Ishikawa (cell line): Measurements from ENCODE around the gene C11orf52.

Experiments used
- CEBPB ChIP-seq: IDR thresholded peaks from 2 replicates; pipeline ENCODE4 v1.6.1; 2012
- CREB1 ChIP-seq: IDR thresholded peaks from 2 replicates; pipeline ENCODE4 v1.6.1; 2012; ENCODE audit warnings: low read depth
- EGR1 ChIP-seq: IDR thresholded peaks from 2 replicates; pipeline ENCODE4 v1.6.1; 2012
- EP300 ChIP-seq: IDR thresholded peaks from 2 replicates; pipeline ENCODE4 v1.6.1; 2012; ENCODE audit warnings: borderline replicate concordance
- FOXM1 ChIP-seq: IDR thresholded peaks from 2 replicates; pipeline ENCODE4 v1.6.1; 2012; ENCODE audit warnings: low read depth, borderline replicate concordance
- NFIC ChIP-seq: IDR thresholded peaks from 2 replicates; pipeline ENCODE4 v1.6.1; 2012
- RAD21 ChIP-seq: IDR thresholded peaks from 2 replicates; pipeline ENCODE4 v1.6.1; 2012; ENCODE audit warnings: low read depth
- TAF1 ChIP-seq: IDR thresholded peaks from 2 replicates; pipeline ENCODE4 v1.6.1; 2012; ENCODE audit warnings: low read depth, mild to moderate bottlenecking
- TCF12 ChIP-seq: IDR thresholded peaks from 2 replicates; pipeline ENCODE4 v1.6.1; 2012; ENCODE audit warnings: low read depth
- TEAD4 ChIP-seq: IDR thresholded peaks from 2 replicates; pipeline ENCODE4 v1.6.1; 2012
- YY1 ChIP-seq: IDR thresholded peaks from 2 replicates; pipeline ENCODE4 v1.6.1; 2012; ENCODE audit warnings: low read depth
- ZBTB7A ChIP-seq: IDR thresholded peaks from 2 replicates; pipeline ENCODE4 v1.6.1; 2012; ENCODE audit warnings: low read depth
- TF ChIP-seq, protein P1 (sequence below): IDR thresholded peaks from 2 replicates; pipeline ENCODE4 v1.6.1; 2012
- TF ChIP-seq, protein P2 (sequence below): IDR thresholded peaks from 2 replicates; pipeline ENCODE4 v1.6.1; 2012
- TF ChIP-seq, protein P3 (sequence below): IDR thresholded peaks from 2 replicates; pipeline ENCODE4 v1.6.1; 2012; ENCODE audit warnings: low read depth, mild to moderate bottlenecking

C11orf52 gene

DNA sequence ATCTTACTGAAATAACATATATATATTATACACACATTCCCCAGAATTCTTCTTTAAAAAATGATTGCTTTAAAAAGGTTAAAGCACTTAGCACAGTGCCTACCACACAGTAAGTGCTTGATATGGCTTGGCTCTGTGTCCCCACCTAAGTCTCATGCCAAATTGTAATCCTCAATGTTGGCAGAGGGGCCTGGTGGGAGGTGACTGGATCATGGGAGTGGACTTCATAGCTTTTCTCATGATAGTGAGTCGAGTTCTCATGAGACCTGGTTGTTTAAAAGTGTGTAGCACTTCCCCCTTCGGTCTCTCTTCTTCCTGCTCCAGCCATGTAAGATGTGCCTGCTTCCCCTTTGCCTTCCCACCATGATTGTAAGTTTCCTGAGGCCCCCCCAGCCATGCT lies 13.3 kb upstream of the C11orf52 start:
- TF ChIP-seq CREB1 (no peak), RAD21 (no peak), ZBTB7A (no peak), FOXM1 (no peak), EP300 (no peak), NFIC (no peak), TAF1 (no peak), TCF12 (no peak)
- TF ChIP-seq, protein P1, sequence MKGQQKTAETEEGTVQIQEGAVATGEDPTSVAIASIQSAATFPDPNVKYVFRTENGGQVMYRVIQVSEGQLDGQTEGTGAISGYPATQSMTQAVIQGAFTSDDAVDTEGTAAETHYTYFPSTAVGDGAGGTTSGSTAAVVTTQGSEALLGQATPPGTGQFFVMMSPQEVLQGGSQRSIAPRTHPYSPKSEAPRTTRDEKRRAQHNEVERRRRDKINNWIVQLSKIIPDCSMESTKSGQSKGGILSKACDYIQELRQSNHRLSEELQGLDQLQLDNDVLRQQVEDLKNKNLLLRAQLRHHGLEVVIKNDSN = no peak
- TF ChIP-seq, protein P2, sequence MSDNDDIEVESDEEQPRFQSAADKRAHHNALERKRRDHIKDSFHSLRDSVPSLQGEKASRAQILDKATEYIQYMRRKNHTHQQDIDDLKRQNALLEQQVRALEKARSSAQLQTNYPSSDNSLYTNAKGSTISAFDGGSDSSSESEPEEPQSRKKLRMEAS = no peak

DNA sequence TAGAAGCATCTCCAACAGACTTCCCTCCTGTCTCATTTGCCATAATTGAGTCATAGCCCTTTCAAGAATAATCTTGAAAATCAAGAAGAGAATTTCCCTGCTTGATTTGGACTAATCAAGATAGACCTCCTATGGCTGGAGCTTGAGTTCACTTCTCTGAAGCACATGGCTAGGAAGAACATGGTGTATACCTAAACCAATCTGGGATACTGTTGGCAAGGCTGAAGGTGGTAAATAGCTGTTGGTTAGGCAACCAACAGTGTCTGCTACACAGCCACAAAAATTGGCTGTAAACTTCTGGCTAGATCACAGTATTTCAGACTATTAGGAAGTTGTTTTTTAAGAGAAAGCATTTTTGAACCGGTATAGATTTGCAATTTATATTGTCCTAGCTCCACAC lies 12.0 kb upstream of the C11orf52 start:
- no peak for TF ChIP-seq TEAD4

DNA sequence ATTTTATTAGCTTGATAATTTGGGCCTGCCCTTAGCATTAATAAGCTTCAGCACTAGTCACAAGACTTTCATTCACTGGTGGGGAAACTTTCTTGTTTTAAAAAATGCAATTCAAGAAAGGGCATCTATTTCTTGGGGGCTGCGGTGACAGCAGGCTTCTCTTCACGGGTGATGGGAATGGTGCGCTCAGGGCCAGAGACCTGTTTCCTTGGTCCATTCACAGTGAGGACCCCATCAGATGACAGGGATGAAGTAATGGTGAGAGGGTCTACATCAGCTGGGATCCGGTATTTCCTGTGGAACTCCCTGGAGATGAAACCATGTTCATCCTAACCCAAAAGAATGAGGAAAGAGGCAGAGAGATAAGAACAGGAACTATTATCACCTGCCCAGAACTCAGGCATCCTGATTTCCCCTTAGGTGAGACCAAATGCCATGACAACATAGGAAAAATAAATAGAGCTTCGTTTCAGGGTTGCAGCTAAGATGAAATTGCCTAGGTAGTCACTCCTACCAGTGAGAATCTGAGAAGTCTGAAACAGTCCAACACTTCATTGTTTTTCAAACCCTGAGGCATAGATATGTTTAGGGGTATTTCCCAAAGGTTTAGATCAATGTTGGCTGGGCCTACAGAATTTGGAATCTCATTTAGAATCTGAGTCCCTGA lies 9.9 kb upstream of the C11orf52 start:
- TF ChIP-seq, protein P2 = no peak
- TF ChIP-seq YY1 (no peak), ZBTB7A (no peak), RAD21 (no peak), EP300 (no peak), EGR1 (no peak), CREB1 (no peak), FOXM1 (no peak), NFIC (no peak), TEAD4 (no peak), TCF12 (no peak), CEBPB (no peak), TAF1 (no peak)
- TF ChIP-seq, protein P1 = no peak
- TF ChIP-seq, protein P3, sequence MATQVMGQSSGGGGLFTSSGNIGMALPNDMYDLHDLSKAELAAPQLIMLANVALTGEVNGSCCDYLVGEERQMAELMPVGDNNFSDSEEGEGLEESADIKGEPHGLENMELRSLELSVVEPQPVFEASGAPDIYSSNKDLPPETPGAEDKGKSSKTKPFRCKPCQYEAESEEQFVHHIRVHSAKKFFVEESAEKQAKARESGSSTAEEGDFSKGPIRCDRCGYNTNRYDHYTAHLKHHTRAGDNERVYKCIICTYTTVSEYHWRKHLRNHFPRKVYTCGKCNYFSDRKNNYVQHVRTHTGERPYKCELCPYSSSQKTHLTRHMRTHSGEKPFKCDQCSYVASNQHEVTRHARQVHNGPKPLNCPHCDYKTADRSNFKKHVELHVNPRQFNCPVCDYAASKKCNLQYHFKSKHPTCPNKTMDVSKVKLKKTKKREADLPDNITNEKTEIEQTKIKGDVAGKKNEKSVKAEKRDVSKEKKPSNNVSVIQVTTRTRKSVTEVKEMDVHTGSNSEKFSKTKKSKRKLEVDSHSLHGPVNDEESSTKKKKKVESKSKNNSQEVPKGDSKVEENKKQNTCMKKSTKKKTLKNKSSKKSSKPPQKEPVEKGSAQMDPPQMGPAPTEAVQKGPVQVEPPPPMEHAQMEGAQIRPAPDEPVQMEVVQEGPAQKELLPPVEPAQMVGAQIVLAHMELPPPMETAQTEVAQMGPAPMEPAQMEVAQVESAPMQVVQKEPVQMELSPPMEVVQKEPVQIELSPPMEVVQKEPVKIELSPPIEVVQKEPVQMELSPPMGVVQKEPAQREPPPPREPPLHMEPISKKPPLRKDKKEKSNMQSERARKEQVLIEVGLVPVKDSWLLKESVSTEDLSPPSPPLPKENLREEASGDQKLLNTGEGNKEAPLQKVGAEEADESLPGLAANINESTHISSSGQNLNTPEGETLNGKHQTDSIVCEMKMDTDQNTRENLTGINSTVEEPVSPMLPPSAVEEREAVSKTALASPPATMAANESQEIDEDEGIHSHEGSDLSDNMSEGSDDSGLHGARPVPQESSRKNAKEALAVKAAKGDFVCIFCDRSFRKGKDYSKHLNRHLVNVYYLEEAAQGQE = no peak

DNA sequence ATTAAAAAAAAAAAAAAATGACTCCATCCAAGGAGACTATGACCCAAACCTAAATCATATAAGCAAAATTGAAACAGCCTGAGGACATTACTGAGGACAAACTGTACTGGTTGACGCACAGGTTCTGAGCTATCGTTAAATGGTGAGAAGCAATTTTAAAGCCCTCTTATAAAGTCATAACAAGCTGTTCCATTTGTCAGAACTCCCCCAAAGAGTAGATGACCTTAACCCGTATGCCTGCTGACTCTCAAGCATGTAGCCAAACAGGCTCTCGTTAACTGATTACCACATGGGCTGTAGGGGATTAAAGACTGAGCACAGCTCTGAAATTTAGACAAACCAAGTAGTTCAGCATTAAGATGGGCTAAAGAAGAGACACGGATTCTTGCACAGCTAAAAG lies 9.3 kb upstream of the C11orf52 start:
- TF ChIP-seq FOXM1 (no peak), EP300 (no peak), NFIC (no peak)
- TF ChIP-seq, protein P1 = no peak
- TF ChIP-seq, protein P2 = no peak

DNA sequence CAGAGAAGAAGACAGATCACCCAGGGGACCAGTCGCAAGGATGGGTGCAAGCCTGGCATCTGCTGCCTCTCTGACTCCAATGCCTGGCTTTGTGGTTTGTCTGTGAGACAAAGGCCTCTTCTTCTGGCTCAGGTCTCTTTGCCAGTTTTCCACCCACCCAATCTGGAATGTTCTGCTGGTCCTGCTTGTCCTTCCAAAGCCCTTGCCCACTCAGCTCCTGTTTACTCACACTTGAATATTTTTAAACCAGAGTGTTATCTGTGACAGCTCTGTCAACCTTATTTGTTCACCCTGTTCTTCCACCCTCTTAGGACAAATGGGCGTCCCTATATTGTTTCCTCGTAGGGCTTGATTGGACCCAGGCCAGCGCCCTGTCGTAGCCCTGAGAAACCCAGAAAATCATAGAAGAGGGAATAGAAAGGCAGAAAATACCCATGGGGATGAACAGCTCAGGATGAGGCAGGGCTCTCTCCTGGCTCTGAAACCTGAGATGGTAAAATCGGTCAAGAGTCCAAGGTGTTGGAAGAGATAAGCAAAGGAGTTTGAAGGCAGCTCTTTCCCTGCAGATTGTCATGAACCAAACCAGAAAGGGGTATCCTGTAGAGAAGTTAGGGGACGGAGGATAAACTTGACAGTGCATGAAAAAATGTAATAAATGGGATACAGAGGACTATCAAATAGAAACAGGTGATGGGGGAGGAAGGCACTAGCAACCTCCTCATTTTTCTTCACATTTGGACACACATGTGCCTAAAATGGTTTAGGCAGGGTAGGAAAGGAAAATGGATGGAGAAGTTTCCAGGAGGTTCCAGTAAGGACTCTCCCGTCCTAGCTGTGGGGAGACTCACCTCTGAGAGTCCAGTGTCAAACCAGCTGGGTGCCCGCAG lies 7.8 kb upstream of the C11orf52 start:
- TF ChIP-seq EGR1 = no peak

DNA sequence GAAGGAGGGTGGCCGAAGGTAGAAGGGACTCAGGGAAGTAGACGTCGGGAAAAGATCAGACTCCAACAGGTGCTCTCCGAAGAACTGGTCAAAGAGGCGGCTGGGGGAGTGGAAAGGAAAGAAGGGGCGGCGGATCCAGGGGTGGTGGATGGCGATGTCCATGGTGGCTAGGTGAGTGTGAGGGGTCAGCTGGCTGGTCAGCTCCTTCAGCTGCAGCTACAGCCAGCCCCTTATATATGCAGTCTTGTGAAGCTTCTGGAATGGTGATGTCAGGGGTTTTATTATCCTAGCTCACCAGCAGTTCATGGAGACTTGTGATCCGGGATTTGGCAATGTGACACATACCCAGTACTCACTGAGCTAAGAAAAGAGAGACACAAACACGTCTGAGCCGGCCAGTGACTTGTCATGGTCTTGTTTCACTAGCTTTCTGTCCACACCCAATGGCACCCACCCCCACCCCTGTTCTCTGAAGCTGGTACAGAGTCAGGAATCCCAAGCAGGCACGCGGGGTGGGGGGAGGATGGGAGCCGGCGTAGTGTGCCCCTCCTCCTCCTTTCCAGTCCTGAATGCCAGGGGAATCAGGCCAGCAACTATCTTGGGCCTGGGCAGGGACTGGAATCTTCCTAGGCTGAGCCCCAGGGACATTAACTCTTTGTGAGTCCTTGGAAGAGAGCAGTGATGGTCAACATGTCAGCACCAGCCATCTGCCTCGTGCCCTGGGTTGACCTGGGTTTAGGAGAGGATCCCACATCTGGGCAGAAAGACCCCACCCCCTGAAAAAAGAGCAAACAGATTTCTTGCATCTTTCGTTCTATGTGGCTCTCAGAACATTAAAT lies 6.9 kb upstream of the C11orf52 start, which contains the start of gene CRYAB:
Gene CRYAB (minus strand): TSS at position 208 of the 839 bp plus-strand sequence. CDS start 46 bp downstream, at position 162.
- peak; percentile 40; the same call in 1 of the 2 replicates for TF ChIP-seq TCF12
- no peak for TF ChIP-seq YY1
- no peak for TF ChIP-seq CREB1
- TF ChIP-seq TAF1 = no peak
- peak; percentile 37; the same call in 1 of the 2 replicates for TF ChIP-seq EP300
- no peak for TF ChIP-seq NFIC
- no peak for TF ChIP-seq FOXM1
- TF ChIP-seq, protein P1 = no peak; the same call in 1 of the 2 replicates
- TF ChIP-seq, protein P3 = no peak
- no peak for TF ChIP-seq ZBTB7A
- no peak for TF ChIP-seq CEBPB
- no peak for TF ChIP-seq EGR1
- TF ChIP-seq, protein P2 = no peak
- TF ChIP-seq TEAD4 = peak; percentile 61
